D721Med (cell line): ENCODE data around the gene FLT4.

Experiments used
- DNase-seq: peaks from one replicate; pipeline ENCODE4 v3.0.0; 2011; ENCODE audit warnings: low spot score; ENCODE audit not compliant: insufficient read length
- FAIRE-seq: peaks from 2 replicates; lab custom pipeline; 2011; peaks lifted over from hg19 to GRCh38; lab: Jason Lieb, UNC
- CTCF ChIP-seq: IDR thresholded peaks from 2 replicates; pipeline ENCODE4 v1.5.1; 2012; ENCODE audit warnings: mild to moderate bottlenecking, control low read depth; ENCODE audit not compliant: insufficient read depth; ENCODE audit errors: missing control alignments

Gene FLT4

GRCh38 chr5:180598797-180599589, 50.4 kb downstream of the FLT4 start:
- FAIRE-seq: no peak
- no peak for TF ChIP-seq CTCF
- no peak for DNase-seq

- FAIRE-seq (no peak), DNase-seq (no peak)
Measured at GRCh38 chr5:180598316-180598701, 51.1 kb downstream of the FLT4 start.

GRCh38 chr5:180596668-180597231, 52.6 kb downstream of the FLT4 start:
- FAIRE-seq (no peak), DNase-seq (no peak)
- no peak for TF ChIP-seq CTCF

More at GRCh38 chr5:180598316-180598701, 51.1 kb downstream of the FLT4 start:
- TF ChIP-seq CTCF: no peak

- DNase-seq (no peak), FAIRE-seq (no peak)
Measured at GRCh38 chr5:180596115-180596667, 53.2 kb downstream of the FLT4 start.

GRCh38 chr5:180595381-180596114, 53.9 kb downstream of the FLT4 start:
- no peak for TF ChIP-seq CTCF
- FAIRE-seq (no peak), DNase-seq (no peak)

More at GRCh38 chr5:180596115-180596667, 53.2 kb downstream of the FLT4 start:
- no peak for TF ChIP-seq CTCF

- no peak for DNase-seq
- no peak for FAIRE-seq
- no peak for TF ChIP-seq CTCF
Measured at GRCh38 chr5:180595046-180595379, 54.4 kb downstream of the FLT4 start.
